Measurements from ENCODE around the gene CELSR1.

CELSR1 gene

DNA sequence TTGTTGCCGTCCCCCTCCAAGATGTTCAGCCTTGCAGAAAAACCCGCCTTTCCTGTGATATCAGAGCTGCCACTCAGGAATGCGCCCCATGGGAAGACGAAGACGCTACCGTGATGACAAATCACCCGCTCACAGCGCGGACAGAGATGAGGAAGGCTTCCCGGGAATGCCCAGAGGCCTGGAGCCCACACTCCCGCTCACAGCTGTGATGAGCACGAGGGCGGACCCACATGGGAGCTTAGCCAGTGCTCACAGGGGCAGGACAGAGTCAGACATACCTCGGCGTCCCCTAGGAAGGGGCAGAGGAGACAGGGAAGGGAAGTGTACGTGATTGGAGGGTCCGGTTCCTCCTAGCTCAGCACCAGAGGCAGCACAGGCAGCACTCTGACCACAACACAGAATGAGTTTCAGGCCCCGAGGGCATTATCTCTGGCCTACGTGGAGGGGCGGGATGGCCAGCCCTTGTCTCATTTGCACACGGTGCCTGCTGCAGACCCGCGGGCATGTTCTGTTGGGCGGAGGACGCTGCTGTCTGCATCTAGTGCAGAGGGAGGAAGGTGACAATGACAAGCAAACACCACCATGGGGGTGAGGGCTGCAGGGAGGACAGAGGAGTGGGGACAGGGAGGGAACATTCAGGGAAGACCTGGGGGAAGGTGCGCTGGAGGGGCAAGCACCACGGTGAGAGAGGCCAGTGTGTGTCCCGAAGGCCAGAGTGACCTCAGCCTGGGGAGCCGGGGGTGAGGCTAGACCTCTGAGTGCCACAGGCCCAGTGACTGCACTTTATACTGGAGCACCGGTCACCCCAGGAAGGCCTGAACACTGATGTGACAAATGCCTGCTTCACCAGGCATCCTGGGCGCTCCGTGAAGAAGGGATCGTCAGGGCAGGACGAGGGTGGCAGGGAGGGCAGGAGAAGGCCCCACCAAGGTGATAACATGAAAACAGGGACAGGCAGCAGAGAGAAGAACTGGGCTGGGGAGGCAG lies 79.6 kb downstream of the CELSR1 start:
- no peak for FAIRE-seq

DNA sequence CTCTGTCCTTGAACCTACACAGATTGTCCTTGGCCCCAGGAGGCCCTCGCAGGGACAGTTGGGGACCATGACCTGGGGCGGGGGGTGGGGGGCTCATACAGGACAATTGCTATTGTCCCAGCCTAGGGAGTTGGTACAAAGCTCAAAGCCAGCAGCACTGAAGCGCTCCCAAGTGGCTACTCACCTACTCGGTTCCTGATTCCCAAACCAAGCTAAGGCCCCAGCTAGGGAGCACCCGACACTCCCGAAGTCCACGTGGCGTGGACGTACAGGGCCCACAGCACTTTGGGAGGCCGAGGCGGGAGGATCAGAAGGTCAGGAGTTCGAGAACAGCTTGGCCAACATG lies 80.6 kb downstream of the CELSR1 start:
- FAIRE-seq, result no peak

DNA sequence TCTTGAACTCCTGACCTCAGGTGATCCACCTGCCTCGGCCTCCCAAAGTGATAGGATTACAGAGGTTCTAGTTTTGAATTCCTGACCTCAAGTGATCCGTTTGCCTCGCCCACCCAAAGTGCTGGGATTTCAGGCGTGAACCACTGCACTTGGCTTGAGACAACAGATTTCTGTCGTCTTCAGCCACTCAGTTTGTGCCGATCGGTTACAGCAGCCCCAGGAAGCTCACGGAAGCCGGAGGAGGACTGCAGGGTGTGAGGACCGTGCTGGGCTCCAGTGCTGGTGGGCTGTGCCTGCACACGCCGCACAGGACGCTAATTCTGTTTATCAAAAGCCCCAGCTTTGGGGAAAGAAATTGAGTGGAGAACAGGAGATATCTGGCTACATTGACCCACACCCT lies 82.0 kb downstream of the CELSR1 start:
- FAIRE-seq, result no peak

DNA sequence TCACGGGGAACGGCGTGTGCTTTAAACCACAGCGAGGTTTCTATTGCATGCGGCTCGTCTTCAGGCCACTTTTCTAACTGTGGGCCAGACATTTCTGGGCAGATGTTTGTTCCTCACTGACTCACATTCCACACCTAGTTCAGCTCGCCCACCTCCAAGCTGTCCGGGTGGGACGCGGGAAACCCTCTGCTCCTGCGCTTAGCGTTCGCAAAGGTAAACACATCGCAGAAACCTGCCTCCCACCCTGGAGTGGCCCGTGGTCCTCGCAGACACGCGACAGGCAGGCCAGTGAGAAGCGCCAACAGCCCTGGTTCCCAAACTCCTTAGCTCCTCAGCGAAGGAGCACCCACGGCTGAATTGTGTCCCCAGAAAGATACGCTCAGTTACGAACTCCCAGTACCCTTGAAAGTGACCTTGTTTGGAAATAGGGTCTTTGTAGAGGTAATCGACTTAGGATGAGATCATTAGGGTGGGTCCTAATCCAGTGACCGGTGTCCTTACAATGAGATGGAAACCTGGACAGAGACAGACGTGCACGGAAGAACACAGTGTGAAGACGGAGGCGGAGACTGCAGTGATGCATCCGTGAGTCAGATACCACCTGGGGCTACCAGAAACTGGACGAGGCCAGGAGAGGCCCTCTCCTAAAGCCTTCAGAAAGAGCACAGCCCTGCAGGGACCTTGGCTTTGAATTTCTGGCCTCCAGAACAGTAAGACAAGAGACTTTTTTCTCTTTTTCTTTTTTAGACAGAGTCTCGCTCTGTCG lies 82.7 kb downstream of the CELSR1 start:
- no peak for FAIRE-seq

DNA sequence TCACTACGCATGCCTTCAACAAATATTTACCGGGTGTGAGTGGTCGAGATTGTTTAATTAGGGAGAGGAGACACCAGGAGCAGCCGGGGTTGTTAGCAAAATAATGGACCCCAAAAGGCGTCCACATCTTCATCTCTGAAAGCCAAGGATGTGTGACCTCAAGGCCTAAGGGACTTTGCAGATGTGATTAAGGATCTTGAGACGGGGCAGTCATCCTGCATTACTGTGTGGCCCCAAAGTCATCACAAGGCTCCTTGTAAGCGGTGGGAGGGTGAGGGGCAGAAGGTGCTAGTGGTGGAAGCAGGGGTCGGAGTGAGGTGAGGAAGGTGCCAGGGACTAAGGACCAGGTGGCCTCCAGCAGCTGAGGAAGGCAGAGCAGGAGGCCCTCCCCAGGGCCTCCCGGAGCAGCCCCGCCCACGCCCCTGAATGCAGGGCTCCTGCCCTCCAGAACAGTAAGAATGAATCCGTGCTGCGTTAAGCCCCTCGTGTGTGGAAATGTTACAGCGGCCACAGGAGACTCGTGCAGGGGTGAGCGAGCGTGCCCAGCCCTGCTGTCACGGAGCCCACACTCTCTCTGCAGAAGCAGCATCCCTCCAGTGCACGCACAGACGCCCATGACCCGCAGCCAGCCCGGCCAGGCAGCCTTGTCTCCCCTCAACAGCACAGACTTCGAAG lies 83.5 kb downstream of the CELSR1 start:
- FAIRE-seq, result no peak

DNA sequence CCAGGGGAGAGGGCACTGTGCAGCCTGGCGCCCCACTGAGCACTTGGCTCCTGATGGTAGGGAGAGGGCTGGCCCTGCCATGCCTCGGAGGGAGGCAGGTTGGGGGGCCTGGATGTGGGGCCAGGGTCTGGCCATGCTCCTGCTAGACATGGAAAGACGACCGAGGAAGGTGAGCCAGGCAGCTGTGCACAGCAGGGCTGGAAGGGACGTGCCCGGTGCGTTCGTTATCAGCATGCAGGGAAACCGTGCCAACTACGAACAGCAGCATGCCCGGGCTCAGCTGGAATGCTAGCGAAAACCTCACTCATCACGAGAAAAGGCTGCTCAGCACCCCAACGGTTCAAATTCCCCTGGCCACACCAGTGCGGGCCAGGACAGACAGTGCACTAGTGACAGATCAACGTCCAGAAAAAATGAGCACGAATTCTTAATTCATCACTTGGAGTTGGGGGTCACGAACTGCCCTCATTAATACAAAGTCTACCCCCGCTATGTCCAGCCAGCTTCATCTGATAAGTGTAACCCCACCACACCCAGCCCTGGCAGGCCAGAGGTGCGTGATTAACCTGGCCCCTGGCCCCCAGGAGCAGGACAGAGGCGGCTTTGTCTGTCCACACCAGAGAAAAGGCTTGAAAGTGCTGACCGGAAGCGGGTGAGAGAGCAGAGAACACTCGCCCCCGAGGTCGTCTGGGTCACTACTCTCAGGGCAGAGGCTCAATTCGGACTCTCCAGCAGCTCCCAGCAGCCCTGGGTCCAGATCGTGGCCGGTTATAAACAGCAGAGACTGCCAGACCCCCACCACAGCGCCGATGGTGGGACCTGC lies 84.2 kb downstream of the CELSR1 start:
- no peak for FAIRE-seq

DNA sequence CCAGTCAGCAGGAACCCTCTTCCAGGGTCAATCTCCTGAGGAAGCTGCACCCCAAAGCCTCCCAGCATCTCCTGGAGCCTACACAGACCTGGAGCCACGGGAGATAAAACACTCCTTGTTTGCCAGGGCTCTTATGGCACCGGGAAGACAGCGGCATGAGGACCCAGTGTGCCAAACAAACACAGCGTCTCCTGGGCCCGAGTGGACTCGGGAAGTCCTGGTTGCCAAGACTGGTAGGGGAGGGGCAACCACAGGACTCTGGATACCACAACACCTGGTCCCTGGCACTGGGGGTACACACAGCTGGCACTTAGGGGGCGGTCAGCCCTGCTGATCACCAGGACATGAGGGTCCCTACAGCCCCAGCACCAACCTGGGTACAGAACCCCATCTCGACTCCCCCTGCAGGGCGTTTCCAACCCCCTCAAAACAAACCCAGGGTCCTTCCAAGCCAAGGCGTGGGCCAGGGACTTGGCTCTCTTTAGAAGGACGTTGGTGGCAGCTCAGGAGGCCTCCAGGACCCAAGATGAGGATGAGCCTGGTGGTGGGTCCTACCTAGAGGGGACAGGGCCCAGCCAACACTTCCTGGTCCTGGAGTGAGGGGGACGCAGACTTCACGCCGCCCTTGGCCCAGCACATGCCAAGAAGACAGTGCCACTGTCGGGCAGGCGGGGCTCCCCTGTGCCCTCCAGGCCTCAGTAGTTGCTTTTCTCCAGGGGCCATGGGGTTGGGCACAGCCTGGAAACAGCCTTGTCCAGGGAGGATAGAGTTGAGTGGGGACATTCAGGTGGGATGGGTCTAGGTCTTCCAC lies 85.0 kb downstream of the CELSR1 start:
- no peak for FAIRE-seq

DNA sequence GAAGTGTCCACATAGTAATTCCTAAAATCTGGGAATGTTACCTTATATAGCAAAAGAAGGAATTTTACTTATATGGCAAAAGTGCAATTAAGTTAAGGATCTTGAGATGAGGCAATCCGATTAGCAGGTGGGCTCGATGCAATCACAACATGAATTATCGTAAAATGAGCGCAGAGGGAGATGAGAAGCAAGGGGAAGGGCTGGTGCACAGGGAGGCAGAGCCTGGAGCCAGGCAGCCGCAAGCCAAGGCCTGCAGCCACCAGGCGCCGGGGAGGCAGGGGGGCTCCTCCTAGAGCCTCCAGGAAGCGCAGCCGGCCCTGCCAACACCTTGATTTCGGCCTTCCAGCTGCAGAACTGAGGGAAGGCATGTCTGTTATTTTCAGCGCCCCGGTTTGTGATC lies 85.7 kb downstream of the CELSR1 start:
- no peak for FAIRE-seq

DNA sequence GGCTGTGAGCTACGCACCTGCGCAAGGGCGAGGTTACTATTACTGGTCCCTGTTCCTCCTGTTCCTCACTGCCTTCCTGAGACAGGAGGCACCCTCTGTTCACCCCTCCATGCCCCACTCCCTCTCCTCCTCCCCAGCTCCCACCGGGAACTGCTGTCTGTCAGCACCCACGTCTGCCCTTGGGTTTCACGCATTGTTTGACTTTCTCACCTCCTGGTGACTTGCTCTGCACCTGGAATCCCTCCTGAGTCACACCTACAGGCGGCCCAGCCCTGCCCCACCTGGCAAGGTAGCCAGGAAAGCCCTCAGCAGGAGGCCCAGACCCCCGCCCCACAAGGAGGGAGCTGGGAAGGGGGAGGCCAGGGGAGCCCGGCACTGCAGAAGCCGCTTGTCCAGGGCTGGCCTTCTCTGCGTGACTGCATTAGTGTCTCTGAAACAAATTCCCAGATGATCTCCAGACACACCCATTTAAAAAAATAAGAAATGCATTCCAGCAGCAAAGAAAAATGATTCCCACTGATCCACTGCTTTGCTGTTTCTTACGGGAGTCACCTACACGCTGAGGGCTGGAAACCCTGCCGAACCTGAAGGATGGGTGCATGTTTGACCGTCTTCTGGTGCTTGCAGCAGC lies 86.4 kb downstream of the CELSR1 start:
- FAIRE-seq, result no peak

DNA sequence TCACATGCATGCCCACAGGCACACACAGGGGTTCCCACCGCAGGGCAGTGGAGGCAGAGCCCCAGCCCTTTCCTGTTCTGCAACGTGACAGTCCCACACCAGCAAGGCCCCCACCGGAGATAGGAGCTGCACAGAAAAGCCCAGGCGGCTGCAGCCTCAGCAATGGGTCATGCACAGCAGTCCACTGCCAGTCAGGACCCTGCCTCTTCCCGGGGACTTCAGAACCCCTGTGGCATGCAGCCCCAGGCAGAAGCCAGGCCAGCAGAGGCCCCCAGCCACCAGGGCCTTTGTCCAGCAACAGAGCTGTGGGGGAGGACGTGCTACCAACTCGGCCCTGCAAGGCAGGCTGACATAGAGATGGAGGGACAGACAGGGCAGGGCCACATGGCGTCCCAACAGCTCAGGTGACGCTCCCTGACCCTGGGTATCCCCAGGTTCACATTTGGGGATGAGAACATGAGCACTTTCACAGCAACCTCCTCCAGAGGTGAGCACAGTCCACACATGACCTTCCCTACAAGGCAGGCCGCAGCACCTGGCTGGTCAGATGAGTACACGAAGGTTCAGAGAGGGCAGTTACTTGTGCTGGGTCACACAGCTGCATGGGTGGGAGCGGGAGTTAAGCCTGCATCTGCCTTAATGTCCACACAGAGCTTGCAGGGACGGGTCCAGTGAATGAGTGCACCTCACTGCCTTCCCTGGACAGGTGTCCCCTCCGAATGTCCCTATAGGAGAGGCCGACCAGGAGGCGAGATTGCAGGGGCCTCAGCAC lies 87.3 kb downstream of the CELSR1 start:
- FAIRE-seq, result no peak

DNA sequence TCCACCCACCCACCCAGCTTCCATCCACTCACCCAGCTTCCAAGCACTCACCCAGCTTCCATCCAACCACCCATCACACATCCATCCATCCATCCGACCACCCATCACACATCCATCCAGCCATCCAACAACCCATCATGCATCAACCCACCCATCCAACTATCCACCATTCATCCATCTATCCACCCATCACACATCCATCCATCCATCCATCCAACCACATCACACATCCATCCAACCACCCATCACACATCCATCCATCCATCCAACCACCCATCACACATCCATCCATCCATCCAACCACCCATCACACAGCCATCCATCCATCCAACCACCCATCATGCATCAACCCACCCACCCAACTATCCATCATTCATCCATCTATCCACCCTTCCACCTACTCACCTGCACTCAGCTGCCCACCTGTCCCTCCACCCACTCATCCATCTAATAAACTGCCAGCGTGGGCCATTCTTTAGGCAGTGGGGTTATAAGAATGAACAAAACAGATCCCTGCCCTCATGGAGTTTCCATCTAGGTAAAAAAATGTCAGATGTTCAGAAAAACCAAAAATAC lies 88.2 kb downstream of the CELSR1 start:
- no peak for FAIRE-seq

DNA sequence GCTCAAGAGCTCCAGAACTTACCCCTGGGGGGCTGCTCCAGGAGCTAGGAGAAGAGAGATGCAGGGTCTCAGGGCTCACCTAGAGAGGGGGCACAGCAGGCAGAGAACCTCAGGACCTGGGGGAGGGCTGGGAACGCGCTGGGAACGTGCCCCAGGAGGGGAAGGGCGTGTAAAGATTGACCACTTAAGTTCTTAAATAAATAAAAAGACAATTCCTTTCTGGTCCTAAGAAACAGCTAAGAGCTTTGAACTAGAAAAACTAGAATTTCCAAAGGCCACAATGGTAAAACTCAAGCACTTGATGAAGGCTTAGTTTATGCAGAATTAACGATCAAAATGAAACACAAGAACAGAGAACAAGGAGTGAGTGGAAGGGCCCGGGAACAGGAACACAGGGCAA lies 89.1 kb downstream of the CELSR1 start:
- FAIRE-seq, result no peak

DNA sequence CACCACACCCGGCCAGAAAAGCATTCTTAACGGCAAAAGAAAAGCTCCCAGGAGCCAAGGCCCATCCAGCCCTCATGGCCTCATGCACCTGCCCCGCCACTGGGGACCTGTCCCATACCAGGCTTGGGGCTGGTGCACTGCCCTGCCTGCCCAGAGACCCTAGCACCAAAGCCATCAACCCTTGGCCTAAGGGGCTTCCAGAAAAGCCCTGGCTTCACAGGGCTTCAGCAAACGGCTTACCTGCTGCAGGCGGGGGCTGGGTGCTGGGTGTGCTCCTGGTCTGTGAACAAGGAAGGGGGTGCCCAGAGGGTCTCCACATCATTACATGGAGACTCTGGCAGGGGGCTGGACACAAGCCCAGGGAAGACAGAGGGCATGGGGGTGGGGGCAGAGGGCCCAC lies 89.5 kb downstream of the CELSR1 start:
- no peak for FAIRE-seq

DNA sequence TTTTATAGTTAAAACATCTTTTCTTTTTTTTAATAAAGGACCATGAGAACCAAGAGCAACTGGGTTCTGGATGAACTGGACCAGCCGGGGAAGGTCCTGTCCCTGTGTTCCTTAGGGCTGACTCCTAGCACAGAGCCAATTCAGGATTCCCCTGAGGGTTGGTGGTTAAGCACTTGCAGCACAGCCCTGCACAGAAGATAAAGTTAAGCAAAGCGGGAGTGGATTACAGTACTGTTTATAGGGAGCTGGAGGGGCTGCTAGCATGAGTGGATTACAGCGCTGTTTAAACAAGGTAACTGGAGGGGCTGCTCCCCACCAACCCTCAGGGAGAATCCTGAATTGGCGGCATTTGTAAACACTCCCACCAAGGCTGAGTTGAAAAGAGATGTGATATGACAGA lies 90.6 kb downstream of the CELSR1 start:
- FAIRE-seq, result no peak

DNA sequence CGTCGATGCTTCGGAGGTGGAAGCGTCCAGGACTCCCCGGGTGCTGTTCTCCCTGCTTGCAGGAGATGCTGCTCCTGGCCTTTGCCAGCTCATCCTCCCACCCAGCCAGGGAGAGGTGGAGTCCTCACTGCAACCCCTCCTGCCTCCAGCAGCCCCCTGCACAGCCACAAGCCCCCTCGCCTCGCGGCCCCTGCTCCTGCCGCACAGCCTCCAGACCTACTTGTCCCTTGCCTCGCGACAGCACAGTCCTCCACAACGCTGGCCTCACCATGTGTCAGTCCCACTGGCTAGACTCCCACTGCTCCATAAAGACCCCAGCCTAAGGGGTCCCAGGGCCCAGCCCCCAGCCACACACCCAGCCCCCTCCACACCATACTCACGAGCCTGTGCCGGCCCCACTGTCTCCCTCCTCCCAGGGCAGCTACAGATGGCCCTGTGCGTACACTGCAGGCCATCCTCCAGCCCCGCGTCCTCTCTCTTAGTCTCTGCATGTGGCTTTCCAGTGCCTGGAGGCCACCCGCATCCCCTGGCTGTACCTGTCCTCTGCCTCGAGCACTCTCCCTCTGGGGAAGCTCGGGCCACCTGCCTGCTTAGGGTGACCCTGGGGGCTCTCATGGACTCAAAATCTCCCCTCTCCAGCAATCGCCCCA lies 91.5 kb downstream of the CELSR1 start:
- FAIRE-seq, result no peak

DNA sequence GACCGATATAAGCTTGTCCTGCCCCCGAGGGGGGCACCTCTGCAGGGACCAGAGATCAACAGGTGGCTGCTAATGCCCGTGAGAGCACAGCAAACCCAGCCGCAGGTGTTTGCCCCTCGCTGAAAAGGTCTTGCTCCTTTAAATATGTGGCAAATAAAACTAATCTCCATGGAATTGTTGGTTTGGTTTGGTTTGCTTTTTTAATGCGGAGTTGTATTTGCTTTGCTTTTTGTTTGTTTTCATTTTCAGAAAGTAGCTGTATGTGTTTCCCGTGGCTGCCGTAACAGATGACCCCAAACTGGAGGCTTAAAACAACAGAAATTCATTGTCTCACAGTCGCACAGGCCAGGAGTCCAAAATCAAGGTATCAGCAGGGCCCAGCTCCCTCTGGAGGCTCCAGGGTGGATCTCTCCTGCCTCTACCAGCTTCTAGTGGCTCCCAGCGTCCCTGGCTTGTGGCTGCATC lies 93.0 kb downstream of the CELSR1 start:
- no peak for FAIRE-seq

DNA sequence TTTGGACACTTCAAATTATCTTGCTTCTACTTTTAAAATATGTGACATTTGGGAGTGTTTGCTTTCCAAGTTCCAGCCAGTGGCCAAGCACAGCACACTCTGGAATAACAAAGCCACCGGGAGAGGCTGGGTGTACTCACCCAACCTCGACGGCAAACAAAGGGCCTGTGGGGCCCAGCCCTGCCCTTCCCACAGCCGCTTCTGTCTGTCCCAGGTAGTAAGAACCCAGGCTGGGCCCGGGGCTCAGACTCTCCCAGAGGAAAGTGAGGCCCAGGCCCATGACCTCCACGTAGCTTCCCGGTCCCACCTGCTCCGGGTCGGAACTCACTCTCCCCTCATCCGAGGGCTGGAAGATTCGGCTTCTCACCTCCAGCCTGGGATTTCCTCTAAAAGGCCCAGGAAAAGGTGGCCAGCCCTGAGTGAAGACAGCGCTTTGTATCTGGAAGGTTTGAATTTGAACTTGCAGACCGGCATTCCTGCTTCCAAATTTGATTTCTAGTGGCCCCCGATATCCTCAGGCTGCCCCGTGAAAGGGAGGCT lies 93.5 kb downstream of the CELSR1 start:
- no peak for FAIRE-seq

DNA sequence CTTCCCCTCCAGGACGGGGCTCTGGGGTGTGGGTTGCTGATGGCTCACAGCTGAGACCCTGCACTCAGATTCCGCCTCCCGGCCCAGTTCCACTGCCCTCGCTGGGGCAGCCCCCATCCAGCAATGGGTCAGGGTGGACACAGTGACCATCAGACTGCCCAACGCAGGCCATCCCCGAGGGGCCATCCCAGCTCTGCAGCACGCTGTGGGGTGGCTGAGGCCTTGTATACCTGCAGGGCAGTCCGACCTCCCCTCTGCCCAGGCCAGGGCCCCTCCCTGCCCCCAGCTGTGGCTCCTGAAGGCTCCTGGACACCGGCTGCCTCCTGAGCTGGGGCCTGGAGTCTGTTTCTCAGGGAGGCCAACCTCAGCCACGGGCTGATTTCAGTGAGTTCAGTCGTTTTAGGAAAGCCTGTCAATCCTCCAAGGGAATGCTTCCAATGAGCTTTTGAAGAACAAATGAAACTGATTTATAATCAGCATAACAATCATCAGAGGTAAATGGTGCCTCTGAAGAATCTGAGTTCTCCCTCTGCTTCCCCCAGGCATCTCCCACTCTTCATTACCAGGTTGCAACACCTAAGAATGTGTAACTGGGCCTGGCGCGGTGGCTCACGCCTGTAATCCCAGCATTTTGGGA lies 95.1 kb downstream of the CELSR1 start:
- no peak for FAIRE-seq

Data from endometrium (tissue), 2 donors.